Lower leg skin (tissue), 4 donors: Measurements from ENCODE around the gene DNAH9. TPM values are rescaled to one million over a fixed set of nuclear protein-coding genes. Genes with fewer than 3 reads are reported as not detected.

Experiments used
- DNase-seq, 2 donors: peaks; one replicate each; pipeline ENCODE4 v3.0.0-alpha.2; 2019; ENCODE audit warnings: low spot score in 2 of 2
- H3K4me3 ChIP-seq: fragments of 200-600 bp; sonication (generic); 2 replicates; pipeline ENCODE4 v1.5.1; 2017; ENCODE audit warnings: mild to moderate bottlenecking, low read depth; ENCODE audit not compliant: poor library complexity, severe bottlenecking
- POLR2A ChIP-seq, 2 donors: fragments of 450-650 bp; IDR thresholded peaks; one replicate each; pipeline ENCODE4 v1.6.1; 2016 to 2017; ENCODE audit warnings: antibody characterized with exemption in 2 of 2, mild to moderate bottlenecking in 1 of 2, moderate library complexity in 1 of 2
- WGBS, 2 donors: methylation state at CpG; one replicate each; pipeline ENCODE4 v1.1.5; 2018; 5-methylcytosine and 5-hydroxymethylcytosine counted together
- intact Hi-C: fragments of 100-400 bp; cut with DNase I; formaldehyde crosslinking; loops from one replicate; pipeline ENCODE4 v1.15.0; 2023; ENCODE audit warnings: low total_unique reads
- total RNA-seq, 4 donors: library from RNA; depleted of rRNA; stranded (reverse); fragments of >200 nt; gene quantifications; one replicate each; pipeline ENCODE4 v1.1.0, GENCODE V29; 2016
- TF ChIP-seq, protein P1 (sequence below), 3 donors: fragments of 450-650 bp; IDR thresholded peaks; one replicate each; pipeline ENCODE4 v1.5.1; 2016; ENCODE audit warnings: antibody characterized with exemption in 3 of 3, mild to moderate bottlenecking in 3 of 3, moderate library complexity in 2 of 3

DNAH9 gene
- total RNA-seq, 4 donors from 2014 or later = 1.9 to 2.6 (median 2.3) TPM

DNA sequence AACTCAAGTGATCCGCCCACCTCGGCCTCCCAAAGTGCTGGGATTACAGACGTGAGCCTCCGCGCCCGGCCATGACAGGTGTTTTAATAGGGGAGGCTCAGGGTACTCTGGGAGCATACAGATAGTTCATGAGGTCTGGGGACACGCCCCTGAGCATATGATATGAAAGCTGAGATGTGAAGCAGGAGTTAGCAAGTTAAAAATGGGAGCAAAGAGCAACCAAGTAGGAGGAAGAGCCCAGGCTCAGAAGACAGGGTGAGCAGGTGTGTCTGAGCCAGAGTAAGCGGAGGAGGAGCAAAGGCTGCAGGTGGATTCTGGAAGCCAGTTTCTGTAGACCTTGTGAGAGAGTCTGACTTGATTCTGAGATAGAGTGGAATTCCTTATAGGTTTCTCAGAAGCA lies 103.6 kb downstream of the DNAH9 start:
- intact Hi-C loops = no loop called here
- TF ChIP-seq POLR2A (IDR thresholded peaks at IDR 0.05) = no peak
- TF ChIP-seq, protein P1, sequence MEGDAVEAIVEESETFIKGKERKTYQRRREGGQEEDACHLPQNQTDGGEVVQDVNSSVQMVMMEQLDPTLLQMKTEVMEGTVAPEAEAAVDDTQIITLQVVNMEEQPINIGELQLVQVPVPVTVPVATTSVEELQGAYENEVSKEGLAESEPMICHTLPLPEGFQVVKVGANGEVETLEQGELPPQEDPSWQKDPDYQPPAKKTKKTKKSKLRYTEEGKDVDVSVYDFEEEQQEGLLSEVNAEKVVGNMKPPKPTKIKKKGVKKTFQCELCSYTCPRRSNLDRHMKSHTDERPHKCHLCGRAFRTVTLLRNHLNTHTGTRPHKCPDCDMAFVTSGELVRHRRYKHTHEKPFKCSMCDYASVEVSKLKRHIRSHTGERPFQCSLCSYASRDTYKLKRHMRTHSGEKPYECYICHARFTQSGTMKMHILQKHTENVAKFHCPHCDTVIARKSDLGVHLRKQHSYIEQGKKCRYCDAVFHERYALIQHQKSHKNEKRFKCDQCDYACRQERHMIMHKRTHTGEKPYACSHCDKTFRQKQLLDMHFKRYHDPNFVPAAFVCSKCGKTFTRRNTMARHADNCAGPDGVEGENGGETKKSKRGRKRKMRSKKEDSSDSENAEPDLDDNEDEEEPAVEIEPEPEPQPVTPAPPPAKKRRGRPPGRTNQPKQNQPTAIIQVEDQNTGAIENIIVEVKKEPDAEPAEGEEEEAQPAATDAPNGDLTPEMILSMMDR (IDR thresholded peaks at IDR 0.05) = no peak
- WGBS, 2 donors = 77 to 82% methylated on average over 8 of the region's 8 CpGs
- DNase-seq = no peak
- no peak overlapping the region for H3K4me3 ChIP-seq

DNA sequence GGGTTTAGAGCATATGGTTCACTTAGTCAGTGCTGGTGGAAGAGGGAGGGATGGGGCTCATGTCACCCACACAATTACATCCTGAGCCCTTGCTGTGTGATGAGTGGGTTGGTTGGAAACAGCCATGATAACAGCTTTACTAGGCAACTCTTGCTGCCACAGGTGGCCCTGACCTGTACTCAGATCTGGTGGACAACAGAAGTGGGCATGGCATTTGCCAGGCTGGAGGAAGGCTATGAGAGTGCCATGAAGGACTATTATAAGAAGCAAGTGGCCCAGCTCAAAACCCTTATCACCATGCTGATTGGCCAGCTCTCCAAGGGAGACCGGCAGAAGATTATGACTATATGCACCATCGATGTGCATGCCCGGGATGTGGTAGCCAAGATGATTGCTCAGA lies 105.8 kb downstream of the DNAH9 start:
- no peak overlapping the region for H3K4me3 ChIP-seq
- no peak for DNase-seq
- WGBS, 2 donors = 96 to 97% methylated on average over 3 of the region's 3 CpGs
- intact Hi-C loops = no loop called here
- no peak for TF ChIP-seq POLR2A (IDR thresholded peaks at IDR 0.05)
- TF ChIP-seq, protein P1 (IDR thresholded peaks at IDR 0.05) = no peak

DNA sequence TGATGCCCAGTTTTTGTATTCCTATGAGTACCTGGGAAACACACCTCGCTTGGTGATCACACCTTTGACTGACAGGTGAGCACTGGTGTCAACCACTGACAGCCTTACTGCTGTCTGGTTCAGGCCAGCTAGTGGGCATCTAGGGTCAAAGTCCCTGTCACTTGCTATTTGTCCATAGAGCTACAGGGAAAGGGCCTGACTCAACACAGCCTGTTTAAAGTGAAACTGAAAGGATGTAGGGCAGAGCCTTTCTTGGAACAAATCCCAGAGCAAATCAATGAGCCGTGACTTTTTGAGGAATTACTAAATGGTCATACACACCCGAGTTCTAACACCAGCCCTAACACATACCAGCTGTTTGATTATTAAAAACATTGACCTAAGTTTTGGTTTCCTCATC lies 106.8 kb downstream of the DNAH9 start:
- TF ChIP-seq, protein P1 (IDR thresholded peaks at IDR 0.05) = no peak
- TF ChIP-seq POLR2A (IDR thresholded peaks at IDR 0.05) = no peak
- no peak overlapping the region for H3K4me3 ChIP-seq
- DNase-seq = no peak
- intact Hi-C loops = no loop called here
- 29 to 33% methylated on average over 3 of the region's 3 CpGs for WGBS, 2 donors

DNA sequence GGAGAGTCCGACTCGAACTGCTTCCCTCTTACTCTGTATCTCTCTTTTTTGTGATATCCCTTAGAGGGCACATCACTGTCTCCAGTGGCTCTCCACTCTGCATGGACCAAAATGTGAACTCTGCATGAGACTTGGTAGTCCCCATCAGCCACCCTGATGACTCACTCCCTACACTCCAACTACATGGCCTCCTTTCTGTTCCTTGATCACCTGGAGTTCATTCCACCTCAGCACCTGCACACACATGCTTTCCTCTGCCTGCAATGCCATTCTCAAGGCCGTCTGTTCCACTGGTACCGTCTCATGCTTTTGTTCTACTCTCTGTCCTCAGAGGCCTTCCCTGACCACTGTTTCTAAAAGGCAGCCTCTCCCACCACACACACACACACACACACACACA lies 109.3 kb downstream of the DNAH9 start:
- intact Hi-C loops = no loop called here
- no peak for DNase-seq
- TF ChIP-seq, protein P1 (IDR thresholded peaks at IDR 0.05) = no peak
- no peak for TF ChIP-seq POLR2A (IDR thresholded peaks at IDR 0.05)
- WGBS, 2 donors = 81 to 84% methylated on average over 4 of the region's 4 CpGs
- no peak overlapping the region for H3K4me3 ChIP-seq

DNA sequence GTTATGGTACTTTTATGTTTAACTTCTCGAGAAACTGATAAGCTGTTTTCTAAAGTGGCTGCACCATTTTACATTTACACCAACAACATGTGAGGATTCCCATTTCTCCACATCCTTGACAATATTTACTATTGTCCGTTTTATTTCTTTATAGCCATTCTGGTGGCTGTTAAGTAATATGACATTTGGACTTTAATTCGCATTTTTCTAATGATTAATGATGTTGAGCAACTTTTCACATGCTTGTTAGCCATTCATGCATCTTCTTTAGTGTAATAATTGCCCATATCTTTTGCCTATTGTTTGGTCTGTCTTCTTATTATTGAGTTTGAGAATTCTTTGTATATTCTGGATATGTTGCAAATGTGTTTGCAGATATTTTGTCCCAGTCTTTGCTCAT lies 114.2 kb downstream of the DNAH9 start:
- WGBS, 2 donors = 85 to 90% methylated on average over 3 of the region's 3 CpGs
- no peak overlapping the region for H3K4me3 ChIP-seq
- intact Hi-C loops = no loop called here
- DNase-seq = no peak
- TF ChIP-seq, protein P1 (IDR thresholded peaks at IDR 0.05) = no peak
- no peak for TF ChIP-seq POLR2A (IDR thresholded peaks at IDR 0.05)

DNA sequence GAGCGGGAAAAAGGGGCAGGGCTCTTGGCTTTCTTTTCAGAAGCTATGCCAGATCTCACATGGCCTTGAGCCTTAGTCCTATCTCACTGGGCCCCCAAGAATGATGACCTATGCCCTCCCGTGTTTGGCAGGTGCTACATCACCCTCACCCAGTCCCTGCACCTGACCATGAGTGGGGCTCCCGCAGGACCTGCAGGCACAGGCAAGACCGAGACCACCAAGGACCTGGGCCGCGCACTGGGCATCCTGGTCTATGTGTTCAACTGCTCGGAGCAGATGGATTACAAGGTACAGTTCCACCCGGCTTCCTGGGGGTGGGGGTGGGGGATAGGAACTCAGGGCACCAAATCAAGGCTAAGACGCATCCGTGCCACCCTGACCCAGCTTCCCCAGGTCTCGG lies 120.9 kb downstream of the DNAH9 start:
- no peak overlapping the region for H3K4me3 ChIP-seq
- DNase-seq = peak in 1 of 2 donors; percentile 79
- WGBS, 2 donors = 93 to 96% methylated on average over 11 of the region's 11 CpGs
- intact Hi-C loops = no loop called here
- TF ChIP-seq, protein P1 (IDR thresholded peaks at IDR 0.05) = no peak
- no peak for TF ChIP-seq POLR2A (IDR thresholded peaks at IDR 0.05)
